Measurements from ENCODE around the gene KIF9.
"Not testable (repeated sequence)": the region's sequence is repeated elsewhere in the genome, so short reads cannot be mapped to it uniquely, and the experiment has no call there.

Gene KIF9

DNA sequence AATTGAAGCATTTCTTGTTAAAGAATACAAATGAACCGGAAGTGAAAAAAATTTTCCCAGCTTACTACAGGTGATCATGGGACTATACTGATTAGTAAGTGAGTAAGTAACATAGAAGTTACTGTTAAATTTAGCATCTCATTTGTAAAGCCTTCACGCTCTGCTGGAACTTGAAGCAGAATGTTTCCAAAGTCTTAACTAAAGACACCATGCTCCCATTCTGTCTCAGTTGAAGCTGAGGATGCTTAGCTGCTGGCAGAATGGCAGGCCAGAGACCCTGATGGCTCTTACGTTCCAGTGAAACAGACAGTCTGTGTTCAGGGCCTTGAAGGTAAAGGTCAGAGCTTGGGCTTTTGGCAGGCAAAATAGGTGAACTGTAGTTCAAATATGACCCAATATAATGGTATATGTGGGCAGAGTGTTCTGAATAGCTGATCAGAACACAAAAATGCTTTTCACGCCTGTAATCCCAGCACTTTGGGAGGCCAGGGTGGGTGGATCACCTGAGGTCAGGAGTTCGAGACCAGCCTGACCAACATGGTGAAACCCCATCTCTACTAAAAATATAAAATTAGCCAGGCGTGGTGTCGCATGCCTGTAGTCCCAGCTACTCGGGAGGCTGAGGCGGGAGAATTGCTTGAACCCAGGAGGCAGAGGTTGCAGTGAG lies 9.3 kb upstream of the KIF9 start:
- DNase-seq: not testable (repeated sequence)

DNA sequence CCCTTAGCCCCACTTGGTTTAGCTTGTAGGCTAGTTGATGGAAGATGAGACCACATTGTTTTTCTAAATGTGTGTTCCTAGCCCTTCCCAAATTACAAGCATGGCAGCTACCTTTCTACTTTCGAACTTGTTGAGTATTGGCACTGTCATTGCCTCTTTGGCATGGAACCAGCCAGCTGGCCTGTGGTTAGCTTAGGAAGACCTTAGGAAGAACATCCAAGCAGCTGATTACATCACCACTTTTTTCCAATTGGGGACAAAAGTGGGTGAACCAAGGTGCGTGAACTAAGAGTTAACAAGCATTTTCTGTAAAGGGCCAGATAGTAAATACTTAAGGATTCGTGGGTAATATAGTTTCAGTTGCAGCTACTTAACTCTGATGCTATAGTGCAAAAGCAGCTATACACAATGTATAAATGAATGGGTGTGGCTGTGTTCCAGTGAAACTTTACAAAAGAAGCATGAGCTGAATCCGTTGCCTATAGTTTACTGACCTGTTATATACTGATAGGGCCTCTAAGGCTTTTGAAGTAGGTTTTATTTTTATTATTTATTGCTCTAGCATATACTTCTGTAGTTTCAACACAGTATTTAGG lies 8.7 kb upstream of the KIF9 start:
- DNase-seq: no peak

DNA sequence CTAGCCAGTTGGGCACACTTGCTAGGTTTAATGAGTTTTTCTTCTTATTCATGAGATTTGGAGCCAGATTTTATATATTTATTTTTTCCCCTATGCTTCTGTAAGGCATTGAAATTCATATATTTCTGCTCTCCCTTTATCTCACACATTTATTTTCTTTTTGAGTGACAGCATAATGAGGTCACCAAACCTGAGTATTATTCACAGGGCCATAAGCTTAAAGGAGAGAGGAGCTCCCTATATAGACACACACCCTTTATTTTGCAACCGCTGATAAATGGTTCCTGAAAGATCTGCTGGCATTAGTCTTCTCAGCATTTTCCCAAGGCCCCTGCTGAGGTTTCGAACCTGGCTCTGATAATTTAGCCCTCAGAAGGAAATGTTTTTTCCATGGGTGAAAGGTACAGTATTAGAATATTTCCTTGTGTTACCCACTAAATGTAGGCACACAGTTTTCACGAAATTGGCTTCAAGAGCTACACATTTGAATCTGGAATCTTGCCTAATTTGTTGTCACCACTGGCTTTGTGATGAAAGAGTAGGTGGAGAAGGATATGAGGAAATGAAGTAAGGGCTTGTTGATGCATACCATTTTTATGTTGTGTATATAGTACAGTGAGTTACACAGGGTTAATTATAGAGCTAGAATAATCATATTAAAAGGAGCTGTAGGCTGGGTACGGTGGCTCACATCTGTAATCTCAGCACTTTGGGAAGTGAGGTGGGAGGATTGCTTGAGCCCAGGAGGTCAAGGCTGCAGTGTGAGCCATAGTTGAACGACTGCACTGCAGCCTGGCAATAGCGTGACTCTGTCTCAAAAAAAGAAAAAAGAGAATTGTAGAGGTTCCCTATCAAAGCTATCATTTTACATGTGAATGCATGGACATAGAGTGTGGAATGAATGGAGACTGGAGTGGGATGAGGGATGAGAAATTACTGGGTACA lies 6.6 kb upstream of the KIF9 start:
- no peak for DNase-seq

DNA sequence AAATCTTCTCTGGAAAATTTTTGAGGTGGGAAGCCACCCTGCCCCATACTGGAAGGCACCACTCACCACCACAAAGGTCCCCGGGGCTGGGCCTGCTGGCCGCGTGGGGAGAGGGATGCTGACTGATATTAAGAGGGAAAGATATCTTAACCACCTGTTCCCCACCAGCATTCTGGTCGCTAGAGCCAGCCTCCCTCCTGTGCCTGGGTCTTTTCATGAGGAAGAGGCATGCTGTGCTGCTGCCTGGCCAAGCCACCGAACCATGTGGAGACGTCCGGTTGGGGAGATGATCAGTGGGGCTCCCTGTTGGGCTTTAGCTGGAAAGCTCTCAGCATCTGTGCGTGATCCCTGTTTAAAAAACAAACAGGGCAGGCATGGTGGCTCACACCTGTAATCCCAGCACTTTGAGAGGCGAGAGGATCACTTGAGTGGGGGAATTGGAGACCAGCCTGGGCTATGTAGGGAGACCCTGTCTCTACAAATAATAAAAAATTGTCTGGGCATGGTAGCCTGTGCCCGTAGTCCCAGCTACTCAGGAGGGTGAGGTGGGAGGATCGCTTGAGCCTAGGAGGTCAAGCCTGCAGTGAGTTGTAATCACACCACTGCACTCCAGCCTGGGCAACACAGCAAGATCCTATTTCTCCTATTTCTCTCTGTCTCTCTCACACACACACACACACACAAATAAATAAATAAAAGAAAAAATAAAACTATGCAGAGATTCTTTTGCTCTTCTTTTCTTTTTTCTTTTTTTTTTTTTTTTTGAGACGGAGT lies 1.2 kb upstream of the KIF9 start:
- no peak for DNase-seq

DNA sequence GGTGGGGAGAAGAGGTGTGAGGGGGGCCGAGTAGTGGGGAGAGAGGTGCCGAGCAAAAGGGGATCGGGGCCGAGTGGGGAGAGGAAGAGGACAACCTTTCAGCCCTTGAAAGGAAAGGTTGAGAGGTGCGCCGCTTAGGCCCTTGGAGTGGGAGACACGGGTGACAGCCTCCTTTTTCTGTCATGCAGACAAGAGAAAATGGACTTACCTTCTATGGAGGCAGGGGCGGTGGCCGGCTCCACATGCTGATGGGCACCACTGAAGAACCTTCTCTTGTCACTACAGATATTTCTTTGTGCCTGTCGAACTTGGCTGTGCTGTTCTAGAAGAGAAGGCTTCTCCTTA lies 566 bp upstream of the KIF9 start:
- no peak for DNase-seq

DNA sequence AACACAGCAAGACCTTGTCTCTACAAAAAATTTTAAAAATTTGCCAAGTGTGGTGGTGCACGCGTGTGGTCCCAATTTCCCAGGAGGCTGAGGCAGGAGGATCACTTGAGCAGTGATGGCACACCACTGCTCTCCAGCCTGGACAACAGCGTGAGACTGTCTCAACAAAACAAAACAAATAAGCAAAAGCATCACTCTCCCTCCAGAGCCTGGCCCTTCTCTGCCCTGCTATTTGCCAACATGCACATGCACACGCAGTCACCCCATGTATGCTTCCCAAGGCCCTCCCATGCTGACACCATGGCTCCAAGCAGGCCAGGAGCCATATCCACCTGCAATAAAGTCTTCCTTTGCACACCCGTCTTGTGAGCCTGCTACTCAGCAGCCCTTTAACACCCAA lies 2.1 kb downstream of the KIF9 start:
- DNase-seq: no peak

DNA sequence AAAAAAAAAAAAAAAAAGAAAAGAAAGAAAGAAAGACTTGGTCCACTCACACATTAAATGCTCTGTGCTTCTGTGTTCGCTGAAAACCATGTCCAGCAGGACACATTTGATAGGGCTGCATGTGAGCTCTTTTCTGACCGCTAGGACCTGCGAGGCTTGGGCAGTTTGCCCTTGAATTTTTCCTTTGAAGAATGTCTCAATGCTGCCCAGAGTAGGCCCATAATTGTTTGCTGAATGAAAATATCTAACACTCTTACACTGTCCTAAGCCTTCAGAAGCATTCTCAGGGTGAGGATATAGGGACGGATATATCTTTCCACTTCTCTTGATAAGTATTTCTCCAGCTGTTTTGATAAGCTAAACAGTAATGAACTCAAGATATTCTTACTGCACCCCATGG lies 6.0 kb downstream of the KIF9 start:
- DNase-seq: no peak

DNA sequence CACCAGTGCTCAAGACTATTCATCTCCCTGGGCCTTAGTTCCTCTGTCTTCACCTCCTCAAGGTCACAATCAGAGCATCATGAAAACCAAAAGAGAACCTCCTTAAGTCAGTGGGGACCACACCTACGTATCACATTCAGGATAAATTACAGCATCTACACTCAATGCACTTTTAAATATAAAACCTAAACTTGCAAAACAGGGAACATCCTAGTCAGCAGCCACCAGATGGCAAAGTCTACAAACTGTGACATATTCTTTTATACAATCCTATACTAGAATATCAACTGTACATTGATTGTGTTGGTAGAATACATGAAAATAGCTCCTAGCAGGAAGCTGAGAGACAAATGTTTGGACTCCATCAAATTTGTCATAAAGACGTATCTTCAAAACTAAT lies 7.9 kb downstream of the KIF9 start:
- DNase-seq: no peak

DNA sequence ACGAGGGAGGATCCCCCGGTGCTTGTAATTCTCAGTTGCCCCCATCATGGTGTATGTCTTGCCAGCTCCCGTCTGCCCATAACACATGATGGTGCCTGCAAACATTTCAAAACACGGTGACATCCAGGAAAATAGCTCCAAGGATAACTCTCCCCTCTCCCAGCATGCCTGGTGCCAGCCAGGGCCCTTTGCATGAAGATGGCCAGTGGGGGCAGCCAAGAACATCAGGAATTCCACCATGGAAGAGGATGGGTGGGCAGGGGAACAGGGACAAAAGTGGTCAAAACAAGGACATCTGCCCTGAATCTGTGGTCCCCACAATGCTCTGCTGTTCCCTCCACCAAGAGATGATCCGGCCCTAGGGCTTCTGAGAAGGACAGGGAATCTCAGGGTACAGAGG lies 9.0 kb downstream of the KIF9 start:
- DNase-seq: no peak

DNA sequence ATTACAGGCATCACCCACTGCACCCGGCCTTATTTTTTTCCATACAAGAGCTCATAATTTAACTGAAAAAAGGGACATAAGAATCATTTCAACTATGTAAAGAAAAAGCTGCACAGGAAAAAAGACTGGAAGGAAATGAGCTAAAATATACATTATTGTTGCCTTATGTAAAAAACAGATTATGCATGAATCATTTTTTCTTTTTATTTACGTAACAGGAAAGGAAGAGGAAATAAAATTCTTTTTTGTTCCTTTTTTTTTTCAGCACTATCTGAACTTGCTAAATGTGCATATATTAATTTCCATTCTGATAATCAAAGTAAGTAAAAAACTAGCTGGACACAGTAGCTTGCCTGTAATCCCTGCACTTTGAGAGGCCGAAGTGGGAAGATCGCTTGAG lies 12.1 kb downstream of the KIF9 start:
- DNase-seq: no peak

DNA sequence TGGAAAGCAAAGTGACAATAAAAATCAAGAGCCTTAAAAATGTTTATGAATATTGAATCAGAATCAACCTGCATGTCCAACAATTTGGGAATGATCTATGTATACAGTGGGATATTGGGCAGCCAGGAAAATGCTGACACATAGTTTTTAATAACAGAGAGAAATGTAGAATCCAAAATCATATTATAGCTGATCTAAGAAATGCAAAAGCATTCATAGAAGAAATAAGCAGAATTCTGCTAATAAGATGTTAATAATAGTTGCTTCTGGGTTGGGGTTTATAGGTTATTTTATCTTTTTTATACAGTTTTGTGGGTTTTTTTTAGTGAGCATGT lies 15.1 kb downstream of the KIF9 start:
- no peak for DNase-seq

DNA sequence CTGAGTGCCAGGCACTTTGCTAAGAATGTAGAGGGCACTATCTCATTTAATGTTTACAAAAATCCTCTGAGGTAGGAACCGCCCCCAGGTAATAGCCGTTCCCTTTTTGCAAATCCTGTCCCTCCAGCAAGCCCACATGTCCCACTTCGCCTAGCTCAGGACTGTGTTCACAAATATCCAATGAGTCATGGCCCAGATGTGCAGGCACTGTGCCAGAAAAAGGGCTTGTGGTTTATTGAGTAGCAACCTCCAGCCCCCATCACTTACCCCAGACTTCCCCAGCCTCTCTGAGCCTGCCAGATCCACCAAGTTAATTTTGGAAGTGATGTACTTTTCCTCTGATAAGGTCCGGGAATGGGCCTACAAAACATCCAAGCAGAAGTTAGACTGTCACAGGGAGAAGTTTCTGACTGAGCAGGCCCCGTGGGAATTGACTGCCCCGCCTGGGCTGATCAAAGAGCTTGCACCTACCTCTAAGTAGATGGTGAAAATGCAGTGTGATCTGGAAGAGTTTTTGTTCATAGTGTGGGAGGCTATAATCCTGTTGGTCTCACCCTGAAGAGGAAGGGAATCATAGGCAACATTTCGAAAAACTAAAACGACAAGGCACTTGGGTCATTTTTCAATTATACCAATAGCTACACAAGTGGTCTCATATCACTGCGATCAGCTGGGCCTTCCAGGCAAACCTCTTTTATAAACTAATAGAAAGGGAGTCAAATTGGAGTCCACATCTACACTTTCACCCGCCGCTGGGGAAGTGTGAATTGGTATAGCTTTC lies 15.7 kb downstream of the KIF9 start:
- DNase-seq: peak; percentile 17

DNA sequence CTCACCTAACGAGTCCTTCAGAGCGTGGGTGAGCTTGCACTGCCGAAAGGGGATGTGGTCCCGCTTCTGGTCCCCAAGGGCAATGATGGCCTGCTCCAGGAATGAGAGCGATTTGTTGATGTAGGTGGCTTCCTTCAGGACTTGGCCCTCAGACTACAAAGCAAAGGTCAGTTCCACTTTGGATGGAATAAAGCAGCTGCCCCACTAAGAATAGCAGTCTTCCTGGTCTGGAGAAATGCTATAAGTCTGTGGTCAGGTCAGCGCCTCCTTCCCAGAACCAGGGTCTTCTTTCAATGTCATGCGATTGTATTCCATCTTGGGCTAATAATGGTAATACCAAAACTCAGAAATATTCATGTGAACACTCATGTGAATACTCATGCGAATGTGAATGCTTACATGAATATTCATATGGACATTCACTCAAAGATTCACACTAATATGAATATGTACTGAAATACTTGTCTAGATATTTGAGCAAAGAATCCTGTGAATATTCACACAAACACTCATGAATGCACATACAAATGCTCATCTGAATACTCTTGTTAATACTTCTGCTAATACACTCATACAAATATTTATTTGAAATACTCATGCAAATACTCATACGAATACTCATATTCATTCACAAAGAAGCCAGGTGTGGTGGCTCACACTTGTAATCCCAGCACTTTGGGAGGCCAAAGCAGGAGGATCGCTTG lies 16.7 kb downstream of the KIF9 start:
- DNase-seq: no peak

DNA sequence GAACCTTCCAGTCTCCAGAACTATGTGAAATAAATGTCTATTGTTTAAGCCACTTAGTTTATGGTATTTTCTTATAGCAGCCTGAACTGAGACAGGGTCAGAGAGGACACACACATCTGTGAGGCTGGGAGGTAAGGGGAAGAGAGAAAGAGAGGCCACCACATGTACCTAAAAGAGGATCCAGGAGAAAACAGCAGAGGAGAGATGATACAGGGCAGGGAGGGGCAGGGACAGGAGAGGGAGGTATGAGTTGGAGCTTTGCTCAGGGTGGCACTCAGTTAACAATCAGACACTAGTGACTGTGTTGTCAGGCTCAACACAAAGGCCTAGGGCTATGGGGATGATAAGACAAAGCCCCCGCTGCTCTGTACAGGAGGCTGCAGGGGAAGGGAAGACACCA lies 17.6 kb downstream of the KIF9 start:
- no peak for DNase-seq

DNA sequence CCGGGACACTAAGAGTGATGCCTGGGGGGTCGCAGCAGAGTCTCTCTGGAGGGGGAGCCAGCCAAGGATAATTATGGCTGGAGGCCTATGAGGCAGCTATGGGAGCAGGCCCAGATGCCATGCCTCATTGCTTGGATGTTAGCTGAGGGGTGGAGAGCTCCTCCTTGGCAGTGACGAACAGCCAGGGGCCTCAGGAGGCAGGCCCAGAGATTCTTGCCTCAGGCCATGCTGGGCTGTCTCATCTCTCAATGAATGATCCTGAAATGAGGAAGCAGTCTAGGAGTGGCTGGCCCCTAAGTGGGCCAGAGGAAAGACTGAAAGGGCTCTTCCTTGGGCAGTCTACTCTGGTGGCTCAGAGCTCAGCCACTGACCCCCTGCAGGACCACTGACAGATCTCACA lies 21.3 kb downstream of the KIF9 start:
- no peak for DNase-seq

DNA sequence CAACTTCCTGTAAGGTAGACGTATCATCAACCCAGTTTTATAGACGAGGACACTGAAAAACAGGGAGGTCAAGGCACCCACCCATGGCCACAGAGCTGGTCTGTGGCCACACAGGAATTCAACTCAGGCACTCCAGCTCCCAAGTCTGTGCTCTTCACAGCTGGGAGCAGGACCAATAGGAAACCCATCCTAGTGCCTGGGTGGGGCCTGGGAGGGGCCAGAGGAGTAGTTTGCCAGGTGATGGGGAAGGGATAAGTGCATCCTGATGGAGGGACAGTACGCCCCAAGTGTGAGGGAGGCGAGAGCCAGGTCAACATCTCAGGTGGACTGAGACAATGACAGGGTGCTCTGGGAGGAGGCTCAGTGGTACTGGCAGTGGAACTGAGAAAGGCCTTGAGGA lies 22.0 kb downstream of the KIF9 start:
- DNase-seq: no peak

DNA sequence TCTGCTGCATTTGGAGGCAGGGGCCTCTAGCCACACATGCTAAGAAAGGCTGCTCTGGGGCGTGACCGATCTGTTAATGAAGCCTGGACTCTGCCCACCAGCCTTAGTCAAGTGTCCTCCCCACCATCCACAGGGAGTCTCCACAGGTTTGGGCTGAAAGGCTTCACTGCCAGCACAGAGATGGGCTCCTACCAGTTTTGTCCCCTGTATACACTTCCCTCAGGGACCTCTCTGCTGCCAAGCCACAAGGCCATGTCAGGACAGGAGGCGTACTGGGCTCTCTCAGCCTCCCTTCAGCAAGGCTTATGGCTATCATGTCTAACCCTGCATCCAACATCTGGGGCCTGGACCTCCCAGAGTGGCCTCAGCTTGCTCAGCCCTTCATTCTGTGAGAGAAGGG lies 23.5 kb downstream of the KIF9 start:
- no peak for DNase-seq

DNA sequence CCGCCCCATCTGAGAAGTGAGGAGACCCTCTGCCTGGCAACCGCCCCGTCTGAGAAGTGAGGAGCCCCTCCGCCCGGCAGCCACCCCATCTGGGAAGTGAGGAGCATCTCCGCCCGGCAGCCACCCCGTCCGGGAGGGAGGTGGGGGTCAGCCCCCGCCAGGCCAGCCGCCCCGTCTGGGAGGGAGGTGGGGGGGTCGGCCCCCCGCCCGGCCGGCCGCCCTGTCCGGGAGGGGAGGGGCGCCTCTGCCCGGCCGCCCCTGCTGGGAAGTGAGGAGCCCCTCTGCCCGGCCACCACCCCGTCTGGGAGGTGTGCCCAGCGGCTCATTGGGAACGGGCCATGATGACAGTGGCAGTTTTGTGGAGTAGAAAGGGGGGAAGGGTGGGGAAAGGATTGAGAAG lies 26.3 kb downstream of the KIF9 start:
- not testable (repeated sequence) for DNase-seq

DNA sequence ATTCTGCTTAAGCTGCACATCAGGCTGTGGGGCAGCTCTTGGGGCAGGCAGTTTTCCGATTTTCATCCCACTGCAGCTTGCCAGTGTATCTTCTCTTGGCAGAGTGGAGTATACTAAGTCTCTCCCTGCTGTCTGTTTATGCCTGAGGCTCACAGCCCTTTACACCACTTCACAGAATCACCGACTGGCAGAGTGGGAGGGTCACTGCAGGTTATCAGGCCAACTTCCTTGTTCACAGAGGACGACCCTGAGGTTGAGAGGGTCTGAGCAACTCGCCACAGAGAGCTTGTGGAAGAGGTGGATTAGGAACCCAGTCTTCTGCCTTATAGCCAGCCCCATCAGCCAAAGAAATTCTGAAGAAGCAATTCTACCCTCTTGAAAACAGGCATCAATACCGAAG lies 30.9 kb downstream of the KIF9 start:
- no peak for DNase-seq

DNA sequence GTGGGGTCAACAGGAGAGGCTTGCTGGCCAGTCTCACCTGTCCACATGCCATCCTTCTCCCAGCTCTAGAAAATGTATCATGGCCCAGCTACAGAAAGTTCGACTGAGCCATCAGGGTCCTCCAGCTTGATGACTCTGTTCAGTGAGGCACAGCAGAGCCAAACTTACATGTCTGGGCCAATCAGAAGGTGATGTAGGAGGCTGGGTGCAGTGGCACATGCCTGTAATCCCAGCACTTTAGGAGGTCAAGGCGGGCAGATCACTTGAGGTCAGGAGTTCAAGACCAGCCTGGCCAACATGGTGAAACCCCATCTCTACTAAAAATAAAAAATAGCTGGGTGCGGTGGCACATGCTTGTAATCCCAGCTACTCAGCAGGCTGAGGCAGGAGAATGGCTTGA lies 31.5 kb downstream of the KIF9 start:
- not testable (repeated sequence) for DNase-seq

DNA sequence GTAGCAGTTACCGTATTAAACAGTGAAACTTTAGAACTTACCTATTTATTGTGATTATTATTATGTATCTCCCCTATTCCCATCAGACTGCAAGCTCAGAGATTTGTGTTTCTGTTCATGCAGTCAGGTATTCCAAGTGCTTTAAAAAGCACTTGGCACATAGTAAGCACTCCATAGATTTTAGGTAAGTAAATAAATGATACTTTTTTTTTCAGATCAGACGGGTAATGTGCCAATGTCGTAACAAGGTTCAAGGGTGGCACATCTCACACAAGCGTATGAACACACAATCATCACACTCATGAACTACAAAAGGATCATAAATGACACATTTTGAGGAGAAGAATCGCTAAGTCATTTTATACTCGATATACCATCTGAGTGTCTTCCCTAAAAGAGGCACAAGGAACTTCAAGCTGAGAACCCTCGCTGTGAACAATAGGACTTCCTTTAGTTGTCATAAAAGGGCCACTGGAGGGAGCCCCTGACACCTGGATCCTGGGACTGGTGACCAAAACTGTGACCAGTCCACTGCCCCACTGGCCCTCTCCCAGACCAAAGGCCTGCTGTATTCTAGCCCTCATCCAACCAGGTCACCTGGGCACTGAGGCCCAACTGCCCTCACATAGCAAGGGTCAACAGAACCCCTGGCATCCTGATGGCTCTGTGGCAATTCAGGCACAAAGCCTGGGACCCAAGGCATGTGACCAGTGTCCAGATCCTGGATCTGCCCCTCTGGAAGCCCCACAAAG lies 32.1 kb downstream of the KIF9 start:
- no peak for DNase-seq
